H1 (cell line): ENCODE data around the gene WNT3A. TPM values are rescaled to one million over a fixed set of nuclear protein-coding genes. Genes with fewer than 3 reads are reported as not detected.

ENCODE experiments used
- CTCF ChIA-PET: fragments of 300-600 bp; sonication (Branson Sonifier 250); formaldehyde crosslinking; loops from one replicate; lab custom pipeline; 2021; ENCODE audit not compliant: partially characterized antibody; lab: Charles Lee
- POLR2A ChIA-PET: fragments of 300-600 bp; sonication (Branson Sonifier 250); formaldehyde crosslinking; loops from one replicate; lab custom pipeline; 2021; ENCODE audit warnings: inconsistent platforms; ENCODE audit not compliant: partially characterized antibody; lab: Charles Lee
- DNase-seq, 2 experiments: peaks; one replicate each; pipeline versions ENCODE4 v3.0.0 to v3.0.0-alpha.2; 2010 to 2022; ENCODE audit warnings: low spot score in 2 of 2, low read depth in 1 of 2, mixed read lengths in 1 of 2
- FAIRE-seq: peaks from 2 replicates; lab custom pipeline; 2011; peaks lifted over from hg19 to GRCh38; lab: Jason Lieb, UNC
- H2AFZ ChIP-seq: 2 replicates; pipeline ENCODE4 v1.8.1; 2012; ENCODE audit warnings: low read length, inconsistent platforms
- H2AK5ac ChIP-seq: 2 replicates; pipeline ENCODE4 v1.6.1; 2013; ENCODE audit warnings: low read depth, low read length
- H2BK120ac ChIP-seq: replicated peaks from 2 replicates; pipeline ENCODE3; 2013; ENCODE audit warnings: low read depth, low read length, inconsistent platforms
- H2BK12ac ChIP-seq: 2 replicates; pipeline ENCODE4 v1.6.1; 2013; ENCODE audit warnings: low read depth, low read length
- H2BK15ac ChIP-seq: 2 replicates; pipeline ENCODE4 v1.6.1; 2013; ENCODE audit warnings: low read length
- H2BK20ac ChIP-seq: 2 replicates; pipeline ENCODE4 v1.6.1; 2013; ENCODE audit warnings: low read length
- H2BK5ac ChIP-seq: 2 replicates; pipeline ENCODE4 v1.6.1; 2013; ENCODE audit warnings: low read depth, low read length
- H3K14ac ChIP-seq: 2 replicates; pipeline ENCODE4 v1.6.1; 2013; ENCODE audit warnings: inconsistent platforms; ENCODE audit not compliant: insufficient read length
- H3K18ac ChIP-seq: 2 replicates; pipeline ENCODE4 v1.6.1; 2013; ENCODE audit warnings: low read length; ENCODE audit errors: extremely low read depth
- H3K23ac ChIP-seq: 2 replicates; pipeline ENCODE4 v1.6.1; 2013; ENCODE audit warnings: inconsistent platforms; ENCODE audit not compliant: insufficient read length
- H3K23me2 ChIP-seq: 2 replicates; pipeline ENCODE4 v1.6.1; 2013; ENCODE audit warnings: low read depth, low read length
- H3K27ac ChIP-seq: 2 replicates; pipeline ENCODE4 v1.6.1; 2011; ENCODE audit warnings: low read depth, low read length, inconsistent platforms
- H3K27me3 ChIP-seq, 4 experiments: replicated peaks in 1 of 4; 1 replicate in 1 of 4; 2 replicates in 3 of 4; pipeline versions ENCODE4 v1.6.1 to v1.8.1; 2011 to 2013; ENCODE audit warnings: low read length in 3 of 4, mild to moderate bottlenecking in 3 of 4, inconsistent platforms in 2 of 4, mixed read lengths in 2 of 4, moderate library complexity in 1 of 4; ENCODE audit not compliant: control insufficient read depth in 3 of 4, insufficient read depth in 3 of 4; ENCODE audit errors: extremely low read depth in 1 of 4
- H3K36me3 ChIP-seq, 4 experiments: 2 replicates each; pipeline versions ENCODE4 v1.6.1 to v1.8.1; 2011 to 2013; ENCODE audit warnings: mild to moderate bottlenecking in 4 of 4, low read length in 3 of 4, moderate library complexity in 2 of 4, control low read depth in 1 of 4, inconsistent platforms in 1 of 4; ENCODE audit not compliant: insufficient read depth in 4 of 4, control insufficient read depth in 2 of 4
- H3K4ac ChIP-seq: replicated peaks from 2 replicates; pipeline ENCODE3; 2013; ENCODE audit warnings: low read length, low read depth, mixed read lengths, inconsistent platforms; ENCODE audit not compliant: insufficient read length
- H3K4me1 ChIP-seq, 4 experiments: replicated peaks in 1 of 4; 1 replicate in 1 of 4; 2 replicates in 3 of 4; pipeline versions ENCODE4 v1.6.1 to v1.8.1; 2011 to 2013; ENCODE audit warnings: low read length in 3 of 4, inconsistent platforms in 2 of 4, mixed read lengths in 1 of 4; ENCODE audit not compliant: insufficient read depth in 4 of 4, control insufficient read depth in 3 of 4
- H3K4me2 ChIP-seq, 2 experiments: 2 replicates each; pipeline versions ENCODE4 v1.6.1 to v1.8.1; 2011 to 2013; ENCODE audit warnings: low read depth in 2 of 2, low read length in 2 of 2, control low read depth in 1 of 2, inconsistent platforms in 1 of 2, mild to moderate bottlenecking in 1 of 2; ENCODE audit not compliant: insufficient read depth in 1 of 2
- H3K4me3 ChIP-seq, 4 experiments: fragments of 200-600, 300-600 bp in 1 of 4; sonication (generic), shearing (Covaris generic), sonication (Bioruptor Twin) in 1 of 4; 2 replicates each; pipeline versions ENCODE4 v1.5.1 to v1.8.1; 2011 to 2016; ENCODE audit warnings: low read length in 4 of 4, low read depth in 3 of 4, control low read depth in 2 of 4, inconsistent platforms in 2 of 4, mild to moderate bottlenecking in 2 of 4, mixed read lengths in 1 of 4, moderate library complexity in 1 of 4; ENCODE audit not compliant: insufficient read depth in 2 of 4; ENCODE audit errors: extremely low read depth in 1 of 4
- H3K56ac ChIP-seq: replicated peaks from 2 replicates; pipeline ENCODE3; 2013; ENCODE audit warnings: low read depth, mild to moderate bottlenecking, mixed read lengths, low read length, inconsistent platforms; ENCODE audit not compliant: insufficient read length
- H3K79me1 ChIP-seq: 2 replicates; pipeline ENCODE4 v1.6.1; 2013; ENCODE audit warnings: low read depth, low read length, control low read depth
- H3K79me2 ChIP-seq, 2 experiments: 2 replicates each; pipeline versions ENCODE4 v1.6.1 to v1.8.1; 2012 to 2013; ENCODE audit warnings: low read length in 2 of 2, mild to moderate bottlenecking in 2 of 2, inconsistent platforms in 1 of 2; ENCODE audit not compliant: insufficient read depth in 2 of 2, control insufficient read depth in 1 of 2
- H3K9ac ChIP-seq, 4 experiments: replicated peaks in 1 of 4; 1 replicate in 1 of 4; 2 replicates in 3 of 4; pipeline versions ENCODE4 v1.6.1 to v1.8.1; 2011 to 2013; ENCODE audit warnings: low read depth in 3 of 4, low read length in 3 of 4, control low read depth in 2 of 4, mild to moderate bottlenecking in 2 of 4, moderate library complexity in 2 of 4, inconsistent platforms in 1 of 4; ENCODE audit errors: extremely low read depth in 1 of 4
- H3K9me3 ChIP-seq, 2 experiments: 2 replicates each; pipeline versions ENCODE4 v1.6.1 to v1.8.1; 2012 to 2013; ENCODE audit warnings: mild to moderate bottlenecking in 2 of 2, moderate library complexity in 2 of 2, control low read depth in 1 of 2, inconsistent platforms in 1 of 2, low read depth in 1 of 2, low read length in 1 of 2, mixed read lengths in 1 of 2; ENCODE audit not compliant: insufficient read depth in 2 of 2
- H4K20me1 ChIP-seq, 2 experiments: replicated peaks in 1 of 2; 2 replicates each; pipeline versions ENCODE3 to v1.8.1; 2011 to 2013; ENCODE audit warnings: inconsistent platforms in 2 of 2, low read length in 2 of 2, mild to moderate bottlenecking in 1 of 2; ENCODE audit not compliant: insufficient read depth in 2 of 2, control insufficient read depth in 1 of 2
- H4K5ac ChIP-seq: 2 replicates; pipeline ENCODE4 v1.6.1; 2013; ENCODE audit warnings: low read length, low read depth, mixed read lengths, inconsistent platforms; ENCODE audit not compliant: insufficient read length
- H4K8ac ChIP-seq: 2 replicates; pipeline ENCODE4 v1.8.0; 2013; ENCODE audit warnings: mild to moderate bottlenecking, moderate library complexity, low read length, inconsistent platforms; ENCODE audit not compliant: insufficient read depth; ENCODE audit errors: extremely low read depth
- H4K91ac ChIP-seq: replicated peaks from 2 replicates; pipeline ENCODE3; 2013; ENCODE audit warnings: low read length, mixed read lengths, inconsistent platforms; ENCODE audit not compliant: insufficient read length
- KDM4A ChIP-seq: IDR thresholded peaks from one replicate; pipeline ENCODE4 v1.7.1; 2012; ENCODE audit warnings: low read depth, mild to moderate bottlenecking, moderate library complexity, low read length, inconsistent platforms; ENCODE audit not compliant: severe bottlenecking
- YY1 ChIP-seq: IDR thresholded peaks from 2 replicates; pipeline ENCODE4 v1.6.1; 2011; ENCODE audit warnings: low read depth, mild to moderate bottlenecking, low read length
- WGBS, 2 experiments: shearing (Covaris generic) in 1 of 2; methylation state at CpG; one replicate each; pipeline versions ENCODE4 v1.1.6 to v1.1.7; 2013 to 2015; ENCODE audit warnings: low lambda C conversion rate in 2 of 2, mixed read lengths in 2 of 2, inconsistent platforms in 1 of 2, low coverage in 1 of 2, missing lambda C conversion rate in 1 of 2; ENCODE audit not compliant: insufficient replicate concordance in 2 of 2, insufficient coverage in 1 of 2, insufficient read length in 1 of 2; ENCODE audit errors: extremely low coverage in 1 of 2, missing lambda C conversion rate in 1 of 2; 5-methylcytosine and 5-hydroxymethylcytosine counted together
- polyA plus RNA-seq, 7 experiments: library from polyadenylated mRNA; depleted of rRNA in 3 of 7; stranded (reverse) in 5 of 7; unstranded in 2 of 7; fragments of >200 nt in 5 of 7; fragments of 200-250 nt in 2 of 7; gene quantifications; 1 replicate in 5 of 7; 2 replicates in 1 of 7; 4 replicates in 1 of 7; pipeline versions ENCODE4 v1.2.1 to v1.2.3, GENCODE V29; 2011 to 2013; ENCODE audit warnings: missing spikeins in 2 of 7, mixed read lengths in 2 of 7
- total RNA-seq: library from RNA; stranded (reverse); fragmentation: NEBNext Ultra II Directional; extraction: Animal tissue kit (Norgen Biotek cat#: 25700); gene quantifications from 2 replicates; pipeline ENCODE4 v1.2.1, GENCODE V29; 2021

Gene WNT3A
- total and polyA plus RNA-seq, 2 of the 8 experiments (the other 6 are each of a cell fraction or from before 2014, with no cell fraction given): 0.08 to 0.19 TPM

- Histone ChIP-seq H3K9me3 (peaks cover 0 to 3% of the 10 kb centered on the region in 2 experiments; a peak in 1 of 4 replicates), H3K4ac (no peak overlapping the region), H3K27ac (no peak overlapping the region), H3K18ac (no peak overlapping the region; the same call in 1 of the 2 replicates), H2BK20ac (no peak overlapping the region), H3K36me3 (peaks cover 3 to 16% (median 8%) of the 10 kb centered on the region in 4 experiments; a peak in 5 of 8 replicates), H3K4me1 (peaks cover 0 to 7% (median under 1%) of the 10 kb centered on the region in 4 experiments; a peak in 5 of 7 replicates), H2AFZ (peak overlapping the region; percentile 72; the same call in 1 of the 2 replicates), H3K9ac (peak overlapping the region in 3 of 4 experiments; percentile 28 to 38 (median 29); a peak in 3 of 7 replicates), H4K91ac (no peak overlapping the region), H2AK5ac (no peak overlapping the region), H3K27me3 (peaks cover 0 to 6% (median 5%) of the 10 kb centered on the region in 4 experiments; a peak in 2 of 7 replicates), H3K23me2 (peaks cover 8% of the 10 kb centered on the region; the same call in 1 of the 2 replicates), H2BK15ac (no peak overlapping the region), H4K5ac (no peak overlapping the region), H3K4me3 (peak overlapping the region; percentile 71 to 96 (median 80)), H2BK12ac (no peak overlapping the region), H4K20me1 (peaks cover 0 to 13% of the 10 kb centered on the region in 2 experiments), H3K23ac (no peak overlapping the region), H2BK5ac (no peak overlapping the region), H3K56ac (no peak overlapping the region), H3K4me2 (peak overlapping the region; percentile 69 to 79), H4K8ac (peak overlapping the region; percentile 26; the same call in 1 of the 2 replicates), H2BK120ac (no peak overlapping the region), H3K79me2 (peaks cover 3 to 8% of the 10 kb centered on the region in 2 experiments; a peak in 2 of 4 replicates), H3K14ac (no peak overlapping the region), H3K79me1 (peaks cover 12% of the 10 kb centered on the region; the same call in 1 of the 2 replicates)
- ChIA-PET CTCF (interaction anchor here (1.0 to 2.5 kb wide), 6 partner anchors 21 to 163 kb away, joined by 3 to 14 read pairs (median 3); partner anchors contain the start of gene WNT3A), POLR2A (interaction anchor here (1.5 to 2.1 kb wide), 4 partner anchors 12 to 55 kb away, joined by 3 to 9 read pairs (median 4); partner anchors contain the start of gene ARF1)
- DNase-seq: no peak
- no peak for FAIRE-seq
- WGBS, 2 experiments: 66% methylated on average over 12 of the region's 15 CpGs; no CpG with 5 or more reads in 1 of the 2 experiments
- TF ChIP-seq KDM4A (no peak), YY1 (0 out of 2 replicates have a peak, but pooled peaks have one; percentile 2)
Observed at GRCh38 chr1:228109962-228110488, 103.2 kb downstream of the WNT3A start.
